Progenitor cell of endocrine pancreas (in vitro differentiated cells): Measurements from ENCODE around the gene NOL4L. TPM values are rescaled to one million over a fixed set of nuclear protein-coding genes. Genes with fewer than 3 reads are reported as not detected.

Experiments
- DNase-seq: peaks from one replicate; pipeline ENCODE4 v3.0.0; 2021; ENCODE audit warnings: low spot score; ENCODE audit not compliant: unreplicated experiment
- H3K27ac Mint-ChIP-seq: 2 replicates; pipeline ENCODE4 v1.8.0; 2021; ENCODE audit warnings: mild to moderate bottlenecking, moderate library complexity, mixed read lengths
- H3K27me3 Mint-ChIP-seq: 2 replicates; pipeline ENCODE4 v1.8.0; 2021; ENCODE audit warnings: mixed read lengths
- H3K36me3 Mint-ChIP-seq: 2 replicates; pipeline ENCODE4 v1.8.0; 2022; ENCODE audit warnings: mixed read lengths; ENCODE audit not compliant: insufficient read depth
- H3K4me1 Mint-ChIP-seq: 2 replicates; pipeline ENCODE4 v1.8.0; 2021; ENCODE audit warnings: low read depth, mixed read lengths
- H3K4me3 Mint-ChIP-seq: 2 replicates; pipeline ENCODE4 v1.8.0; 2021; ENCODE audit warnings: low read depth, mild to moderate bottlenecking, moderate library complexity, mixed read lengths
- H3K9me3 Mint-ChIP-seq: 2 replicates; pipeline ENCODE4 v1.8.0; 2021; ENCODE audit warnings: low read depth, mixed read lengths
- total RNA-seq: library from RNA; stranded (reverse); gene quantifications from 2 replicates; pipeline ENCODE4 v1.2.1, GENCODE V29; 2021
- TF ChIP-seq, protein P1 (sequence below): fragments of 200-600 bp; sonication (generic); IDR thresholded peaks from one replicate; pipeline ENCODE4 v1.5.0; 2021; ENCODE audit warnings: antibody characterized with exemption, mild to moderate bottlenecking; ENCODE audit not compliant: unreplicated experiment

NOL4L gene
- total RNA-seq, 1 donor from 2014 or later: 90.4 TPM

DNA sequence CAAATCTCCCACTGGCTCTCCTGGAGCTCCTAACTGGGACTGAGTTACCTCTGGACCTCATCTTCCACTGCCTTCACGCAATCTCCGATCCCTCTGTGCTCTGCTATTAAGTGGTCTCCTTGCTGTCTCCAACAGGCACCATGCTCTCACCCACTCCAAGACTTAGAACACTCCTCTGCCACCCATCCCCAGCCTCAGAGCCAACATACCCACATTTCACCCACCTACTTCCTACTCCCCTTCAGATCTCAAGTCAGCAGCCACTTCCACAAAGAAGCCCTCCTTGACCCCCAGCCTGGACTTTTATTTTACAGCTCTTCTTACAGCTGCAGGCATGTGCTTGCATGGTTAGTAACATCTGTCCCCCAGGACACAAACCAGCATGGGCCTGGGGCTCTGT, 29.6 kb upstream of the NOL4L start:
- Mint-ChIP-seq H3K27me3 (peaks cover 30% of the 10 kb centered on the region), H3K4me1 (peaks cover 1% of the 10 kb centered on the region), H3K27ac (no peak overlapping the region), H3K9me3 (peaks cover 3% of the 10 kb centered on the region), H3K36me3 (no peaks in the 10 kb centered on the region), H3K4me3 (no peak overlapping the region)
- TF ChIP-seq, protein P1, sequence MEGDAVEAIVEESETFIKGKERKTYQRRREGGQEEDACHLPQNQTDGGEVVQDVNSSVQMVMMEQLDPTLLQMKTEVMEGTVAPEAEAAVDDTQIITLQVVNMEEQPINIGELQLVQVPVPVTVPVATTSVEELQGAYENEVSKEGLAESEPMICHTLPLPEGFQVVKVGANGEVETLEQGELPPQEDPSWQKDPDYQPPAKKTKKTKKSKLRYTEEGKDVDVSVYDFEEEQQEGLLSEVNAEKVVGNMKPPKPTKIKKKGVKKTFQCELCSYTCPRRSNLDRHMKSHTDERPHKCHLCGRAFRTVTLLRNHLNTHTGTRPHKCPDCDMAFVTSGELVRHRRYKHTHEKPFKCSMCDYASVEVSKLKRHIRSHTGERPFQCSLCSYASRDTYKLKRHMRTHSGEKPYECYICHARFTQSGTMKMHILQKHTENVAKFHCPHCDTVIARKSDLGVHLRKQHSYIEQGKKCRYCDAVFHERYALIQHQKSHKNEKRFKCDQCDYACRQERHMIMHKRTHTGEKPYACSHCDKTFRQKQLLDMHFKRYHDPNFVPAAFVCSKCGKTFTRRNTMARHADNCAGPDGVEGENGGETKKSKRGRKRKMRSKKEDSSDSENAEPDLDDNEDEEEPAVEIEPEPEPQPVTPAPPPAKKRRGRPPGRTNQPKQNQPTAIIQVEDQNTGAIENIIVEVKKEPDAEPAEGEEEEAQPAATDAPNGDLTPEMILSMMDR: no peak
- no peak for DNase-seq

GRCh38 chr20:32614303-32614702, 29.2 kb upstream of the NOL4L start:
- Mint-ChIP-seq H3K36me3 (no peaks in the 10 kb centered on the region), H3K4me3 (no peak overlapping the region), H3K9me3 (peaks cover 3% of the 10 kb centered on the region), H3K27me3 (peaks cover 25% of the 10 kb centered on the region), H3K27ac (no peak overlapping the region), H3K4me1 (no peaks in the 10 kb centered on the region)
- no peak for DNase-seq
- TF ChIP-seq, protein P1: no peak

GRCh38 chr20:32613192-32614053, 28.3 kb upstream of the NOL4L start:
- no peak overlapping the region for H3K27ac Mint-ChIP-seq

DNA sequence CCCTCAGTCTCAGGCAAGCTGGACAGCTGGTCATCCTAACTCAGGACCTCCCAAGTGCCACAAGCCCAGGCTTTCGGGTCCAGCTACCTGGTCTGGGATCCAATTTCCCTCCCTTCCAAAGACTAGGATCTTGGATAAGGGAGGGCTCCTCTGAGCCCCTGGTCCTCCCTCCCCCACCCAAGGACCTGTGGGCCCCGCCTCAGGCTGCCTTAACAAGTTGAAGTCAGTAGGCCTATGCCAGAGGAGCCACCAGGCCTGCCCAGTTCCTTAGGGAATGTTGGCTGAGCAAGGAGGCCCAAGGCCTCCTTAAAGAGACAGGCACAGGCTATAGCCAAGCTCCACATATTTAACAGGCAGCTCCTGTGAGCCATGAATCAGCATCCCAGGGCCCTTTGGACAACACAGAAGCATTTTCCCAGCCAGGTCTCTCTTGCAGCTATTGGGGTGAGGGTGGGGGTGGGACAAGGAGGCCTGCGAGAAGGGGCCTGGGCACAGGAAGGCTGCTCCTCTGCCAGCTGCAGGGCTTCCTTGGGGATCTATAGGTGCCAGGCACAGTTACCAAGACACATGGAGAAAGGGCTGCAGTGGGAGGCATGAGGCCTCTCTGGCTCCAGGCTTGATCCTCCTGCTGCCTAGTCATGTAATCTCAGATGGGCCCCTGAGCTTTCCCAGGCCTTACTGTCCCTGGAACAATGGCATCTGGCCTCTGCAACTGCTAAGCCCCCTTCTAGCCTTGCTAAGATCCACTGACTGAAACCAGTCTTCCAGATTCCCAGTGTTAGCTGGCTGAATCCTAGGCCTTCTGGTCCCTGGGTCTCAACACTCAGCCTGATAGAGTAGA, 27.4 kb upstream of the NOL4L start:
- no peak for DNase-seq
- TF ChIP-seq, protein P1: no peak
- Mint-ChIP-seq H3K9me3 (peaks cover 3% of the 10 kb centered on the region), H3K27ac (no peak overlapping the region), H3K4me1 (no peaks in the 10 kb centered on the region), H3K27me3 (peaks cover 31% of the 10 kb centered on the region), H3K36me3 (no peaks in the 10 kb centered on the region), H3K4me3 (no peak overlapping the region)

More at GRCh38 chr20:32613192-32614053, 28.3 kb upstream of the NOL4L start:
- TF ChIP-seq, protein P1: no peak
- no peak for DNase-seq
- H3K27me3 Mint-ChIP-seq: peaks cover 29% of the 10 kb centered on the region
- no peak overlapping the region for H3K4me3 Mint-ChIP-seq
- H3K9me3 Mint-ChIP-seq: peaks cover 3% of the 10 kb centered on the region
- no peaks in the 10 kb centered on the region for H3K36me3 Mint-ChIP-seq
- no peaks in the 10 kb centered on the region for H3K4me1 Mint-ChIP-seq

DNA sequence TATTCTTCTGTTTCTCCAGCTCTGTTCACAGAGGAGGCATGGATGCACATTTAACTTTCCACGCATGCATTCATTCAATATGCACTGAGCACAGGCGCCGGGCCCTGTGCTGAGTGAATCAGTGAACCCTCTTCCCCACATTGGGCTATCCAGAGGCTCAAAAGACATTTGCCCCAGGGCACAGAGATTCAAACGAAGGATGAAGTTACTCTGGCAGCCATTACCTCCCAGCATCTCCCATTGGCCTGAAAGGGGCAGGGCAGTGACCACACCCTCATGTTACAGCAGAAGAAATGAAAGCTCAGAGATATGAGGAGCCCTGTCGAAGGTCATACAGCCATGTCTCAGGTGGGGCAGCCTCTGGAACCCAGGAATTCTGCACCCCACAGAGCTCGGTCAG, 26.7 kb upstream of the NOL4L start:
- TF ChIP-seq, protein P1: no peak
- DNase-seq: no peak
- H3K27me3 Mint-ChIP-seq: peaks cover 33% of the 10 kb centered on the region

More for the DNA sequence above, 26.7 kb upstream of the NOL4L start:
- Mint-ChIP-seq H3K36me3 (no peaks in the 10 kb centered on the region), H3K4me1 (no peaks in the 10 kb centered on the region), H3K9me3 (peaks cover 3% of the 10 kb centered on the region), H3K4me3 (no peak overlapping the region), H3K27ac (no peak overlapping the region)
